Thoracic aorta (tissue), 2 donors: Measurements from ENCODE around the gene DDX27. TPM values are rescaled to one million over a fixed set of nuclear protein-coding genes. Genes with fewer than 3 reads are reported as not detected.
A peak's percentile ranks its signal among the peaks of the same experiment; 100 is the strongest.

Experiments
- ATAC-seq: fragments of 150-250 bp; one replicate; pipeline ENCODE4 v1.8.0; 2017; ENCODE audit warnings: low read depth; ENCODE audit not compliant: insufficient number of reproducible peaks, low FRiP score
- DNase-seq: peaks from one replicate; pipeline ENCODE4 v3.0.0-alpha.2; 2020; ENCODE audit warnings: low spot score
- H3K27ac ChIP-seq, 2 donors: fragments of 200-600 bp; sonication (generic); 1 replicate in 1 of 2; 2 replicates in 1 of 2; pipeline ENCODE4 v1.5.1; 2016; ENCODE audit warnings: mild to moderate bottlenecking in 2 of 2, moderate library complexity in 2 of 2
- H3K27me3 ChIP-seq: fragments of 200-600 bp; sonication (generic); replicated peaks from 2 replicates; pipeline ENCODE4 v1.6.0; 2016; ENCODE audit warnings: mild to moderate bottlenecking; ENCODE audit not compliant: insufficient read depth
- H3K36me3 ChIP-seq: fragments of 200-600 bp; sonication (generic); one replicate; pipeline ENCODE4 v1.5.1; 2016
- H3K4me1 ChIP-seq, 2 donors: fragments of 200-600 bp; sonication (generic); 1 replicate in 1 of 2; 2 replicates in 1 of 2; pipeline versions ENCODE4 v1.5.1 to v1.6.0; 2016; ENCODE audit warnings: low read depth in 2 of 2, mild to moderate bottlenecking in 1 of 2; ENCODE audit not compliant: control insufficient read depth in 1 of 2
- H3K4me3 ChIP-seq: fragments of 200-600 bp; sonication (generic); 2 replicates; pipeline ENCODE4 v1.5.1; 2016; ENCODE audit warnings: mild to moderate bottlenecking
- H3K9me3 ChIP-seq: fragments of 200-600 bp; sonication (generic); 2 replicates; pipeline ENCODE4 v1.5.1; 2016
- CTCF ChIP-seq: fragments of 200-600 bp; sonication (generic); IDR thresholded peaks from one replicate; pipeline ENCODE4 v1.5.1; 2019; ENCODE audit warnings: antibody characterized with exemption
- total RNA-seq, 2 donors: library from RNA; depleted of rRNA; stranded (reverse); fragments of >200 nt; gene quantifications; one replicate each; pipeline versions ENCODE4 v1.1.0 to v1.2.3, GENCODE V29; 2016

Gene DDX27
- total RNA-seq, 2 donors from 2014 or later = 35.3 to 35.9 TPM

GRCh38 chr20:49184691-49185070 lies 34.5 kb upstream of the DDX27 start:
- H3K4me1 ChIP-seq = peaks cover 8 to 22% of the 10 kb centered on the region in 2 donors
- no peak overlapping the region for H3K27ac ChIP-seq
- no peaks in the 10 kb centered on the region for H3K27me3 ChIP-seq
- no peak for TF ChIP-seq CTCF
- H3K9me3 ChIP-seq = no peaks in the 10 kb centered on the region
- DNase-seq (no peak), ATAC-seq (no peak)
- no peak overlapping the region for H3K4me3 ChIP-seq
- no peaks in the 10 kb centered on the region for H3K36me3 ChIP-seq

GRCh38 chr20:49185071-49185761 lies 34.0 kb upstream of the DDX27 start:
- Histone ChIP-seq H3K27ac (no peak overlapping the region), H3K4me1 (peaks cover 8 to 16% of the 10 kb centered on the region in 2 donors), H3K36me3 (no peaks in the 10 kb centered on the region), H3K27me3 (no peaks in the 10 kb centered on the region), H3K4me3 (no peak overlapping the region), H3K9me3 (no peaks in the 10 kb centered on the region)
- ATAC-seq (no peak), DNase-seq (no peak)
- no peak for TF ChIP-seq CTCF

- DNase-seq (peak; percentile 8), ATAC-seq (peak; percentile 14)
- Histone ChIP-seq H3K27ac (peak overlapping the region; percentile 83 to 93), H3K9me3 (no peaks in the 10 kb centered on the region), H3K4me3 (peak overlapping the region; percentile 83), H3K36me3 (no peaks in the 10 kb centered on the region), H3K4me1 (peaks cover 8 to 15% of the 10 kb centered on the region in 2 donors), H3K27me3 (no peaks in the 10 kb centered on the region)
- no peak for TF ChIP-seq CTCF
These were observed 32.5 kb upstream of the DDX27 start for GRCh38 chr20:49186535-49187329.

GRCh38 chr20:49187330-49187850 lies 31.8 kb upstream of the DDX27 start:
- DNase-seq = no peak
- no peaks in the 10 kb centered on the region for H3K36me3 ChIP-seq
- no peaks in the 10 kb centered on the region for H3K9me3 ChIP-seq
- no peak for ATAC-seq
- H3K27ac ChIP-seq = peak overlapping the region; percentile 83 to 93
- no peaks in the 10 kb centered on the region for H3K27me3 ChIP-seq
- H3K4me3 ChIP-seq = peak overlapping the region; percentile 83
- H3K4me1 ChIP-seq = peaks cover 8 to 15% of the 10 kb centered on the region in 2 donors
- no peak for TF ChIP-seq CTCF
